ENCODE data around the gene KLF5.

The KLF5 gene

GRCh38 chr13:73075954-73076353, 17.1 kb downstream of the KLF5 start:
- H3K27ac ChIP-seq, result no peak overlapping the region
- no peak for TF ChIP-seq ZFX (IDR thresholded peaks at IDR 0.05; ENCODE audit: borderline replicate concordance)
- TF ChIP-seq CTCF (IDR thresholded peaks at IDR 0.05), result no peak

GRCh38 chr13:73077865-73078264, 19.1 kb downstream of the KLF5 start:
- no peak overlapping the region for H3K27ac ChIP-seq
- TF ChIP-seq ZFX (IDR thresholded peaks at IDR 0.05; ENCODE audit: borderline replicate concordance), result no peak
- no peak for TF ChIP-seq CTCF (IDR thresholded peaks at IDR 0.05)

DNA sequence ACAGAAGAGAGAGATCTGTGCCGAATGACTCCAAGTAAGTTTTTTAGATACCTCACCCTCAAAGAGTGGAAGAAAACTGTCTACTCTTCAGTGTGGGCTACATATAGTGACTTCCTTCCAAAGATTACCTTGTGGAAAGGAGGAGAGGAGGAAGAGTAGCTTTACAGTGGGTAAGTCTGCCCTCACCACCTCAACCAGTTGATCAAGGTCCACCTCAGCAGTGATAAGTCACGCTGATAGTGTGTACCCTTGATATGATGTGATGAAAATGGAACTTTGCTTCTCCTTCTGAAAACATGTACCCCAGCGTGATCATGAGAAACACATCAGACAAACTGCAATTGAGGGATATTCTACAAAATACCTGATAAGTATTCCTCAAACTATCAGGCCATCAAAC, 20.6 kb downstream of the KLF5 start:
- TF ChIP-seq ZFX (IDR thresholded peaks at IDR 0.05; ENCODE audit: borderline replicate concordance) (no peak), CTCF (IDR thresholded peaks at IDR 0.05) (no peak)
- H3K27ac ChIP-seq, result no peak overlapping the region

GRCh38 chr13:73081256-73081915, 22.6 kb downstream of the KLF5 start:
- TF ChIP-seq CTCF (IDR thresholded peaks at IDR 0.05) (no peak), ZFX (IDR thresholded peaks at IDR 0.05; ENCODE audit: borderline replicate concordance) (no peak)

DNA sequence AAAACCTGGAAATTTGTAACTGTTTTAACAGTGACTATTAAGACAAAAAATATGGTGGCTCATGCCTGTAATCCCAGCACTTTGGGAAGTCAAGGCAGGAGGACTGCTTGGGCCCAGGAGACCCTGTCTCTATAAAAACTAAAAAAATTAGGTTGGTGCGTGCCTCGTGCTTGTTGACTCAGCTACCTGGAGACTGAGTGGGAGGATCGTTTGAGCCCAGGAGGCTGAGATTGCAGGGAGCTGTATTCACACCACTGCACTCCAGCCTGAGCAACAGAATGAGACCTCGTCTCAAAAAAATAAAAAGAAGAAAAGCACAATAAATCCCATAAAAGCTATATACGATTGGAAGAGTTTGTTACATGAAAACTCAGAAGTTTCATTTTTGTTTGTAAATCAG, 23.7 kb downstream of the KLF5 start:
- no peak for TF ChIP-seq ZFX (IDR thresholded peaks at IDR 0.05; ENCODE audit: borderline replicate concordance)
- no peak for TF ChIP-seq CTCF (IDR thresholded peaks at IDR 0.05)
- no peak overlapping the region for H3K27ac ChIP-seq

More at GRCh38 chr13:73081256-73081915, 22.6 kb downstream of the KLF5 start:
- H3K27ac ChIP-seq, result no peak overlapping the region

GRCh38 chr13:73082895-73083294, 24.1 kb downstream of the KLF5 start:
- TF ChIP-seq CTCF (IDR thresholded peaks at IDR 0.05), result no peak
- no peak overlapping the region for H3K27ac ChIP-seq

- TF ChIP-seq ZFX (IDR thresholded peaks at IDR 0.05; ENCODE audit: borderline replicate concordance) (no peak), CTCF (IDR thresholded peaks at IDR 0.05) (no peak)
- no peak overlapping the region for H3K27ac ChIP-seq
These were observed 29.6 kb downstream of the KLF5 start for GRCh38 chr13:73088332-73088935.

Measured in 22Rv1 (cell line).